GM19023 (cell line): ENCODE results near the gene C2CD4A.

ENCODE experiments used
- ATAC-seq: cut with Tn5 transposase; IDR thresholded peaks from one replicate; pipeline ENCODE4 v1.9.1; 2021; ENCODE audit warnings: mild to moderate bottlenecking, moderate library complexity; ENCODE audit not compliant: unreplicated experiment

C2CD4A gene

DNA sequence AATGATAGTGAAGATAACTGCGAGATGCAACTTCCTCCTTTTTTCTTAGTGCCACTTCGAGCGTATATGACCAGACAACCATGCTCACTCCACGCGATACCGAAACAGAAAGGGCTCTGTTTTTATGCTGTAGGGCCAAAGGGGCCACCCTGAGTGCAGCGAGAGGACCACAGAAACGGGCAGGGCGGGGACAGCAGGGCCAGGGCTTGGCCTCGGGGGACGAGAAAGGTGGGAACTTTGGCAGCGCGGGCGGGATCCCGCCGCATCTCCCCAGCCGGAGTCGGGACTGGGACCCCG is 7.0 kb upstream of the C2CD4A start:
- ATAC-seq, result peak; percentile 79

DNA sequence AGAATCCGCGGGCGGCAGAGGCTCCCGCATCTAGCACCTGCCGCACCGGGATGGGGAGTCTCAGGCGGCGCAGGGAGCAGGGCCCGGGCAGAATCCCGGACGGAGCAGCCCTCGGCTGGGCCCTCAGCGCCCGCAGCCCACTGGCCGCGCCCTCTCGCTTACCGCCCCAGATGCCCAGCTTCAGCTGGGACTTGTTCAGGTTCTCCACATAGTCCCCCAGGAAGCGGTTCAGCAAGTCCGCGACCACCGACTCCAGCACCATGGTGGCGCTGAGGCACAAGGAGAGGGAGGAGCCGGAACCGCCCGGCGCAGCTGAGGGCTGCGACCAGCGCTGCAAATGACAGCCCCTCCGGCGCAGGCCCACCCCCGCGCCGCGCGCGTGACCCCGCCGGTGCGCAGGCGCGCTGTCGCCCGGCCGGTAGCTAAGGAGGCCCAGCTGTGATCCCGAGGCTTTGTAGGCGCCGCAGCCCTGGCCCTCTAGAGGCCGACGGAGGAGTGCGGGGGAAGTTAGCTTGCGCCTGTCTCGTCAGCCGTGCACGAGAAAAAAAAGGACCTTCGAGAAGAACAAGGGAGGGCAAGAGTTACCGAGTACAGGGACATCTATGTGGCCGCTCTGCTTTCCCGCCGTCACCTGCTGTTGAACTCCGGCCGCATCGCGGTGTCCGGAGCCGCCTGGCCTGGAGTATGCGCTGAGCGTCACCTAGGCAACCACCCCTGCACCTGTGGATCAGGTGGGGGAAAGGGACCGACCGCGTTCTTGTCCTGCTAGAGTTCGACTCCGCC is 6.5 kb upstream of the C2CD4A start, which contains the start of gene VPS13C:
VPS13C (minus strand) TSS at position 335 of the 783 bp plus-strand sequence; CDS start at position 262, 73 bp downstream.
- ATAC-seq, result peak; percentile 90

DNA sequence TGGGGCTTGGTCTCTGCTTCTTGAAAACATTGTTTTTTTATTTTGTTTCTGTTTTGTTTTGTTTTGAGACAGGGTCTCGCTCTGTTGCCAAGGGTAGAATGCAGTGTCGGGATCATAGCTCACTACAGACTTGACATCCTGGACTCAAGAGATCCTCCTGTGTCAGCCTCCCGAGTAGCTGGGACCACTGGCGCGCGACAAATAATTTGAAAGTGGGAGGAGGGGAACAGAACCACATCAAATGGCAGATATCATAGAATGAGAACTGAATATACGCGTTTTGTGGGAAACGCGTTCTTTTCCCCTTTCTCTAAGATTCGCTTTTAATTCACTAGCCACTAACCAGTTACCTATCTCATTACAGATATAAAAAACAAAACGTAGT is 5.9 kb upstream of the C2CD4A start:
- no peak for ATAC-seq

DNA sequence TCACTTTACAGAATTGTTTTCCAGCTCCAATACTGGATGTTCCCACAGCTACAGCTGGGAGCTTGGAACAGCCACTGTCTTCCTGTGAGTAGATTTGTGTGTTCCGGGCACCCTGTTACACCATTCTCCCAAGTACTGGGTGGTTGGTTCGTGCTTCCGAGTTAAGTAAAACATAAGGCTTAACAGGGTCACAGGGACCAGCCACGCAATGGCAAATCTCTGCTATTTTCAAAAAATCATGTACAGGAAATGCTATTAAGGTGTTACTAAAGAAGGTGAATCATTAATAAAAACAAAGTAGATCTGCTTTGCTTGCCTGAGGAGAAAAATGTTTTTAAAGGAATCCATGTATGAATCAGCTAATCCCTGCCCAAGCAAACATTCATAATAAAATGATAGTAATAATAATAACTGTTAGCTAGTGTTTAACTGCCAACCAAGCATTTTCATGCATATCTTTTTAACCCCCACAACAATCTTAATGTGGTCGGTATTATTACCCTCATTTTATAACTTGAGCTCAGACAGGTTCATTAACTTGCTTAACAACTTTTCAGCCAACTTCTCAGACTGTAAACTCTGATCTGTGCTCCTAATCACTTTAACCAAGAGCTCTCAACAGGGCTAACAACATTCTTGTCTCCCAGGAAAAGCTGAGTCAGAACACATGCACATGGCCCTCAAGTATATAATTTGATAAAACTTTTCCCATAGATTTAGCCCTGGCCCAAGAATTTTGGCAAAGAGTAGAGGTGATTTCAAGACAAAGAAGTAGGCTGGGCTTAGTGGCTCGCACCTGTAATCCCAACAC is 2.7 kb upstream of the C2CD4A start:
- no peak for ATAC-seq

DNA sequence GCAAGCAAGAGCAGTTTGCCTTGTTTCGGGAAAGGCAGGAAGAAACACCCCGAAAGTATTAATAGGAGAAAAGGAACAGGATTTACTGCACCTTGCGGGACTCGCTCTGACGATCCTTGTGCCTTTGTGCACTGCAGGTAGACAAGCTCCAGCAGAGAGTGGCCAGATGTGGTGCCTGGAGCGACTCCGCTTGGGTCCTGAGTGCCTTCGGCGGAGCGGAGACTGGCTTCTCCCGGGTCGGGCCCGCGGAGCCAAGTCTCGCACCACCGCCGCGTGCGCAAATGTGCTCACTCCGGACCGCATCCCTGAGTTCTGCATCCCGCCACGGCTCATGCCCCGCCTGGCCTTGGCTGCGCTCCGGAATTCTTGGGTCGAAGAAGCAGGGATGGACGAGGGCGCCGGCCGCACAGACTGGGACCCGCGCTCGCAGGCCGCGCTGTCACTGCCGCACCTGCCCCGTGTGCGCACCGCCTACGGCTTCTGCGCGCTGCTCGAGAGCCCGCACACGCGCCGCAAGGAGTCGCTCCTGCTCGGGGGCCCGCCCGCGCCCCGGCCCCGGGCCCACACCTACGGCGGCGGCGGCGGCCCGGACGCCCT is 769 bp downstream of the C2CD4A start:
- ATAC-seq, result no peak

DNA sequence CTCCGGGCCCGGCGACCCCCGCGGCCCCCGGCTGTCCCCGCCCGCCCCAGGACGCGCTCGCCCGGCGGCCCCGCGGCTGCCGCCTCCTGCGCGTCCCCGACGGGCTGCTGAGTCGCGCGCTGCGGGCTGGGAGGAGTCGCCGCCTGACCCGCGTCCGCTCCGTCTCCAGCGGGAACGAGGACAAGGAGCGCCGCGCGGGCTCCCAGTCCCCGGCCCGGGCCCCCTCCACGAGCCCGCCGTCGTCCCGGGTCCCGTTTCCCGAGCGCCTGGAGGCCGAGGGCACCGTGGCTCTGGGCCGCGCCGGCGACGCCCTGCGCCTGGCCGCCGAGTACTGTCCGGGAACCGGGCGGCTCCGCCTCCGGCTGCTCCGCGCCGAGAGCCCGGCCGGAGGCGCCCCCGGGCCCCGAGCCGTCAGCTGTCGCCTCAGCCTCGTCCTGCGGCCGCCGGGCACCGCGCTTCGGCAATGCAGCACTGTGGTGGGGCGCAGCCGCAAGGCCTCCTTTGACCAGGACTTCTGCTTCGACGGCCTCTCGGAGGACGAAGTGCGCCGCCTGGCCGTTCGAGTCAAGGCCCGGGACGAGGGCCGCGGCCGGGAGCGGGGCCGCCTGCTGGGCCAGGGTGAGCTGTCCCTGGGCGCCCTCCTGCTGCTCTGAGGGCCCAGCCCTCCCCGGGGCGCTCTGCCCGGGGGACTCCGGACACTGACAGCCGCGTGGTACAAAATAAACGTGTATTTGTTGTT is 1.5 kb downstream of the C2CD4A start:
- ATAC-seq, result no peak

DNA sequence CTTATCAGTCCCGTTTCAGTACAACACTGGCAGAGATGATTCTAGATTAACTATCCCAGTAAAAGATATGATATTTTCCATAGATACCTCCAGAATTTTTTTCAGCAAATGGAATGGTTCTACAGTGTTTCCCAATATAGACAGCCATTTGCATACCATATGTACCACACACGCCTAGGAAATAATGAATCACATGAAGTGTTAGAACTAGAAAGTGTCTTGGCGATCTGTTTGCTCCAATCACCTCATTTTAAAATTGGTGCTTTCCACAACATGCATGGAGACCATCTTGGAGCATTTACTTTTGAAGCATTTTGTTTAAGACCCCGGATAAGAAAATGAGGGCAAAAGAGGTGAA is 2.0 kb downstream of the C2CD4A start:
- ATAC-seq, result no peak

DNA sequence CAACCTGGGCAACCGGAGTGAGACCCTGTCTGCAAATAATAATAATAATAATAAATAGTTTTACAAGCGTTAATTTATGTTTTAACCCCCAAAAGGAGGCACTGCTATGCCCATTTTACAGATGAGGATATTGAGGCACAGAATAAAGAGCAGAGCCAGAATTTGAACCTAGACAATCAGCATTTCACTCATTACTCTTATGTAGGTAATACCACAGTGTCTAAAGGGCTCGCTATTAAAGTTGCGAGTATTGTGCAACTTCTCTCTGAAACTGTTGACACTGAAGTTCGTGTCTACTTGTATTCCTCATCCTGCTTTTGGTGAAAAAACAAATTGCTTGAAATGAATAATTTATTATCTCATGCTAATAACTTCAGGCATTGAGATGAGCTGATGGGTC is 2.8 kb downstream of the C2CD4A start:
- ATAC-seq, result no peak

DNA sequence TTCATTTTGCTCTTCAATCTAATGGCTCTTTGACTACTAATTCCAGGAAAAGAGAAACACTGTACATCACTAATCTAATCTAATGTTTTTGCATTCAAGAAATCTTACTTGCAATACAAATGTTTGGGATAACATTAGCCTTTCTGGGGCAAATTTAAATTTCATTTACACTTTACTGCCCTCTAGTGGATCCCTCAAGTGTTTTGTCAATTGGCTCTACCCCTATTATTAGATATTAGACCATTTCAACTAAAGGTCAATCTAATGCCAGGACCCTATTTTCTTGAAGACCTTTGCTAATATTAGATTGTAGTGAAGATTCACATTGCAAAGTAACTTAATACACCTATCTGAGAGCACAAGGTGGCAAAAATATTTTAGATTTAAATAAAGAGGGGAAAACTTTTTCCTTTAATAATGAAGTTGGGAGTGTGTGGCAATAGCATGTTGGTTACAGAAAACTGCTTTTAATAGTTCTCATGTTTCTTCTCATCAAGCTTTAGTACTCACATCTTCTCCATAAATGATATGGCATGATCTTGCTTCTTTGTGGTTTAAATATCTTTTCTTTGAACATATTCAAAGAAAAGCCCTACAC is 5.0 kb downstream of the C2CD4A start:
- no peak for ATAC-seq

DNA sequence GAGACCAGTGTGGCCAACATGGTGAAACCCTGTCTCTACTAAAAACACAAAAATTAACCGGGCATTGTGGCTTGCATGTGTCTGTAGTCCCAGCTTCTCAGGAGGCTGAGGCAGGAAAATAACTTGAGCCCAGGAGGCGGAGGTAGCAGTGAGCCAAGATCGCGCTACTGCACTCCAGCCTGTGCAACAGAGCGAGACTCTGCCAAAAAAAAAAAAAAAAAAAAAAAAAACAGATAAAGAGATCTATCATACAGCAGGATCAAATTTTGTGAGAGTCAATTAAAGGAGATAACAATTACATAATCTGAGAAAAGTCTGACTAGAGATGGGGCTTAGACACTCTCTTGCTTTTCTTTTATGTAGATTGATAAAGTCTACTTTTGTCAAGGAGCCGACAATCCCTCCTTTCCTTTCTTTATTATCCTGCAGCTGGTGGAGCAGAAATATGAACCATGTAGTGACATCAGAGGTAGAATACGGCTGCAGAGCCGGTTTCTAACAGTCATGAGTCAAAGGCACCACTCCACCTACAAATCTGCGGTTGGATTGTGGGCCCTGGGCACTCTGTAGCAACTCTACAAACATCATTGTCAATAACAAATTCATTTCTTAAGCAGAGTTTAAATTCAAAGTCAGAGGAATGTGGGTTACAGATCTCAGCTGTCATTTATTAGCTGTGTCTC is 9.0 kb downstream of the C2CD4A start:
- ATAC-seq, result no peak

DNA sequence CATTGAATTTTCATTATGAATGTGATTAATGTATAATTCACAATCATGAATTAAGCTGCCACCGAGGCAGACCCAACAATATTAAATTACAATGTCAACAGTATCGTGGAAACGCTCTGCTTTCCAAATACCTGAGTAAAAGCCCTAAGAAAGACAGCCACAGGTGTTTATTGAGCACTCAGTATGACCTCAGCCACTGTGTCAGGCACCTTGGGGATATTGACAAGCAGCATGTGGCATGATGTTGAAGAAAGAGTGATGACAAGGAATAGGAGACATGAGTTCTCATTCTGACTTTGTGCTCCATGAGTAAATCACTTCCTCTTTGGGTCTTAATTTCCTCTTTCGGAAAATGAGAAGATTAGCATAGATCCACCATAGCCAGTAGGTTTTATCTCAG is 12.8 kb downstream of the C2CD4A start:
- no peak for ATAC-seq

DNA sequence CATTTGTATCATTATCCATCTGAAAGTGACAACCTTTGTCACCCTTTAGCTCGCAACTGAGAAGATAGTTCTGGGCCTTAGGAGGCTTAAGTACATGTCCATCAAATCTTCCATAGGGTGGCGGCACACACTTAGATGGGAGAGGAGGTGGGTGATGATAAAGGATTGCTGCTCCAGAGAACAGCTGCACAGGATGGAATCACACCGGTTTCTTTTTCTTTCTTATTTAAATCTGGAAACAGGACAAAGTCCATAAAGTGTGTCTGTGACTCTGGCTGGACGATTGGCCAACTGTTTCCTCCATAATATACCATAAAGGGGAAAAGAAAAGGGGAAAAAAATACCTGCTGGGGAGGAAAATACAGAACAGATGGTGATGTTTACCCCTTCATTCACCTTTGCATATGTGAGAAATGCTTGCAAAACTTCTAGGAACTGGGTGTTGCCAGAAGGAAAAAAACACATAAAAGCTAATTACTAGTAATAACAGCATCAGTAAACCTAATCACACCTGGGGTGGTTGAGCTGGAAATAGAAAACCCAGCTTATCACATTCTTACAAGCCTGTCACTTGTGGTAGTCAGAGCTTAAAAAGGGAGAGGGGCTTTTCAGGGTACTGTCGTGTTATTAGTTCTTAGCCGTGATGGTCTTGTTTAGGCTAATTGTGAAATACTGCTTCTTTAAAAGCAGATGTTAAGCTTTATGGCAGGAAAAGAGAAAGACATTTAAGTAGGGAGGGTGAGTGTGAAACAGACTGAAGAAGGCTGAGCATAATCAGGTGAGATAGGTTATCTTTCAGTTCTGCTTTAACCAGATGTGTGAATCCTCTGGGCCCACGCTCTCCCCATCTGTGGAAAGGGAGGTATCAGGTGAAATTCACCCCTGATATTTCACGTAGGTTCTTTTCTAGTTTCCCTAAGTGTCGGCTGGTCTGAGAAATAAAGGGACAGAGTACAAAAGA is 16.7 kb downstream of the C2CD4A start:
- ATAC-seq, result no peak

DNA sequence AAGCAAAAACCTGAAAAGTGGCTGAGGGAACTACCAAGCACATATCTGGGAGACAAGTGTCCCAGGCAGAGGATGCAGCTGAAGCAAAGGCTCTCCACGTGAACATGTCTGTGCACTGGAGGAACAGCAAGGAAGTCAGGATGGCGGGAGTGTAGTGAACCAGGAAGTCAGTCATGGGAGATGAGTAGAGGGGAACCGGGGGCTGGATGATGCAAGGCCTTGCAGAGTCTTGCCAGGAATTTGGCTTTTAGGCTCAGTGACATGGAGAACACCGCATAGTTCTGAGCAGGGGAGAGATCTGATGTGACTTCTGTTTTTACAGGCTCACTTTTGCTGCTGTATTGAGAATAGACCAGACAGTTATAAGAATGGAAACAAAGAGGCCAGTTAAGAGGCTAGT is 19.0 kb downstream of the C2CD4A start:
- ATAC-seq, result no peak

DNA sequence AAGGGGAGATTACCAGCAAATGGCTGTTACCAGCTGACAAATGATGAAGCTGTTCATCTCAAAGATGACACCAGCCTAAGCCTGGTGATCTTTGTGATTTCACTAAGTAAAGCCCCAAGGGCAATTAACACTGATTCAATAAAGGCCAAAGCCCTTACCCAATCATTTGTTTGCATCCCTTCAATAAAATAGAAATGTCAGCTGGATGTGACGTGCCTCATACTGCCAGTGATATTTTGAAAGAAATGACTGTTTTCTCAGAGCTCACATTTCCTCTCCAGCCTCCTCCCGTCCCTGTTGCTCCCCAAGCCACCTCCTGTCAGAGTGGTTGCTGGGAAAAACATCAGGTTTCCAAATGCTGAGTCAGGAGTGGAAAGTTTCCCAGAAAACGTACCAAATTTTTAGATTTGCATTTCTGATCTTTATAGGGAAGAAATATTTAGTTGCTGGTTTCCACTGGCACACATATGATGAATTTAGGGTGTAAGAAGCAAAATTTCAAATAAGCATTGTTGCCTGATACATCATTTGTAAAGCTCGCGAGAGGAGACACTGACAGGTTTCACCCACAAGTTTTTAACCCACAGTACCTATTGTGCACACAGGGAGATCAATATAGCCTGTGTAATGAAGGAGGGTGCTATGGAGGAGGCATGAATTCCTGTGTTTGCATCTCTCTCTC is 21.0 kb downstream of the C2CD4A start:
- no peak for ATAC-seq

DNA sequence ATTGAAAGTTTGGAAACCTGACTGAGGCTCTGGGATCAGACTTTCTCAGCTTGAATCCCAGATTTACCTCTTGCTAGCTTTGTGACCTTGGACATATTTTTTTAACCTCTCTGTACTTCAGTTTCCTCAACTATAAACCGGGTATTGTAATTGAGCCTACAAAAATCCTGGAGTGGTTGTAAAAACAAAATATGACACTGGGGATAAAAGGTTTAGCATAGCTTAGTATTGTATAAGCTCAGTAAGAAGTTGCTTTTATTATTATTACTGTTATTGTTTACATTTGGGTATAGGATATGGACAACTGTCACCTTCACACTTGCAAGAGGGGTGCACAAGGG is 21.5 kb downstream of the C2CD4A start:
- no peak for ATAC-seq

DNA sequence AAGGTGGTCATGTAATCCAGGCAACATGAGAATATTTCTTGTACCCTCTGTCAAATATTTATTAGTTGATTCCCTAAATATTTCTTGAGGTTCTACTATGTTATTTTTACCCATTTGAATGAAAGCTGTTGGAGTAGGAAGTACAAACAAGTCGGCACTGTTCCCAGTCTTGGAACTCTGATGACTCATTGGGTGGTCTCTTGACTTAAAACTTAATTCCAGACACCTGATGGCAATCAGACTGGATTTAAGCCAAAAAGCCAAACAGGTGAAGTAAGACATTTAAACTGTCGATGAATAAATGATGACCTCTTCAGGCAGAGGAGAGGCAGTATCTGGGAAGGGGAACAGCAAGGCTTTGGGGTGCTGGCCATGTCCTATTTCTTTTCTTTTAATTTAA is 22.8 kb downstream of the C2CD4A start:
- ATAC-seq, result no peak

DNA sequence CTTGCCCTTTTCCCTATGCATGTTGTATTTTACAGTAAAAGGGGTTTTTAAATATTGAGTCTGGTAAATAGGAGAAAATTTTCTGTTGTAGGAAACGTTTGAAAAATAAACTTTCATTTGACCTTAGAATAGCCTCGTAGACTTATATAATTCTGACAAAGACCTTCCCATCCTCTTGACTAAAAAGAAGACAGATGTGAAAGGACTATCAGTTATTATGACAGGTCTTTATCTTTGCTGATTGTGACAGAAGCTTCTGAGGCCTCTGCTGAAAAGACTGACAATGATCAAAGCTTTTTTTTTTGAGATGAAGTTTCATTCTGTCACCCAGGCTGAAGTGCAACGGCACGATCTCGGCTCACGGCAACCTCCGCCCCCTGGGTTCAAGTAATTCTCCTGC is 24.2 kb downstream of the C2CD4A start:
- ATAC-seq, result no peak

DNA sequence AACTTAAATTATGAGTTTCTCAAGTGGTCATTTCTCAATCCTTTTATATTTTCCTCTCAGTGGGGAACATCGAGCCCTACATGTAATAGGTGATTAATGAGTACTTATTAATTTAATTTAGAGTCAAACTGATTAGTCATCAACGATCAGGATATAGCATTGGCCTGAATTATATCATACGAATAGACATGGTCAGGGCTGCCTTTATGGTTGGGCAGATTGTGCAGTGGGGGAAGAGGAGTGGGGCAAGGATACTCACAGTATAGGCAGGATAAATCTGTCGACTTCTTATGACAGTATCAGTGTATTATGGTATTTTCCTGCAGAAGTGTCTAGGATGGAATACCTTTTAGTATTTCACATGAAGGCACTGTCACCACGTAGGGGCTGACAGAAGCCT is 27.0 kb downstream of the C2CD4A start:
- no peak for ATAC-seq

DNA sequence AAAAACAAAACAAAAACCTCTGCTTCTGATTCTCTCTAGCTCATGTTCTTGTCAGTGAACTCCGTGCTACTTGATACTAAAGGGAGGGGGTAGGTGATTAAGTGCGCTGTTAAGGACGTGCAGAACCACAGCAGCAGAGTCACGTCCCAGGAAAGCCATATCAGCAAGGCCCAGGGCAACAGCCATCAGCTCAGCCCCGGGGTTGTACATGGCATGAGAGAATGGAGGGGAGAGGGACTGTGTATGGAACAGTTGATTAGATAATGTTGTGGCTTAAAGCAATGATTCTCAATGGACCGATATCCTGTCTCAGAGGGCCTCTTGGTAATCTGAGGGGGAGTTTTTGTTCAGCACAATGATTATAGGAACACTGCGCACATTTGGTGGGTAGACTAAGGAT is 27.6 kb downstream of the C2CD4A start:
- no peak for ATAC-seq
